GM23338 (cell line): ENCODE results near the gene OPRD1. TPM values are rescaled to one million over a fixed set of nuclear protein-coding genes. Genes with fewer than 3 reads are reported as not detected.
"Not testable (repeated sequence)": the region's sequence is repeated elsewhere in the genome, so short reads cannot be mapped to it uniquely, and the experiment has no call there.

Source experiments
- ATAC-seq: fragments of 200-7000 bp; cut with Tn5 transposase; 3 replicates; pipeline ENCODE4 v1.9.1; 2020
- DNase-seq: peaks from one replicate; pipeline ENCODE4 v3.0.0-alpha.2; 2015; ENCODE audit warnings: low spot score
- H2AFZ ChIP-seq: fragments of 200-600 bp; sonication (generic); 2 replicates; pipeline ENCODE4 v1.8.0; 2016; ENCODE audit warnings: antibody characterized with exemption, mild to moderate bottlenecking, moderate library complexity
- H3F3A ChIP-seq: fragments of 200-600 bp; sonication (generic); replicated peaks from 2 replicates; pipeline ENCODE4 v1.8.0; 2017; ENCODE audit warnings: antibody characterized with exemption, mixed run types, low read depth
- H3K27ac ChIP-seq: fragments of 200-600 bp; sonication (generic); 2 replicates; pipeline ENCODE4 v1.6.1; 2016; ENCODE audit warnings: low read depth
- H3K27me3 ChIP-seq: fragments of 200-600 bp; sonication (generic); 2 replicates; pipeline ENCODE4 v1.8.0; 2016; ENCODE audit warnings: mild to moderate bottlenecking, mixed run types, moderate library complexity; ENCODE audit not compliant: insufficient read depth
- H3K36me3 ChIP-seq: fragments of 200-600 bp; sonication (generic); 2 replicates; pipeline ENCODE4 v1.8.0; 2016; ENCODE audit warnings: mild to moderate bottlenecking; ENCODE audit not compliant: insufficient read depth
- H3K4me1 ChIP-seq: fragments of 200-600 bp; sonication (generic); 2 replicates; pipeline ENCODE4 v1.8.0; 2016; ENCODE audit warnings: mild to moderate bottlenecking, moderate library complexity; ENCODE audit not compliant: insufficient read depth
- H3K4me2 ChIP-seq: fragments of 200-600 bp; sonication (generic); 2 replicates; pipeline ENCODE4 v1.7.1; 2017; ENCODE audit warnings: mixed run types
- H3K4me3 ChIP-seq: fragments of 200-600 bp; sonication (generic); 2 replicates; pipeline ENCODE4 v1.6.1; 2016; ENCODE audit warnings: mixed run types
- H3K79me2 ChIP-seq: fragments of 200-600 bp; sonication (generic); replicated peaks from 2 replicates; pipeline ENCODE4 v1.8.0; 2017; ENCODE audit warnings: mild to moderate bottlenecking; ENCODE audit not compliant: insufficient read depth
- H3K9me2 ChIP-seq: fragments of 200-600 bp; sonication (generic); 2 replicates; pipeline ENCODE4 v1.8.0; 2017; ENCODE audit not compliant: insufficient read depth
- H4K20me1 ChIP-seq: fragments of 200-600 bp; sonication (generic); replicated peaks from 2 replicates; pipeline ENCODE4 v1.8.0; 2017; ENCODE audit warnings: mild to moderate bottlenecking; ENCODE audit not compliant: insufficient read depth
- H3K27ac Mint-ChIP-seq: 2 replicates; pipeline ENCODE4 v1.8.0; 2020; ENCODE audit warnings: inconsistent platforms, mild to moderate bottlenecking, moderate library complexity, mixed read lengths
- H3K27me3 Mint-ChIP-seq: 3 replicates; pipeline ENCODE4 v1.8.0; 2022; ENCODE audit warnings: low read depth, mild to moderate bottlenecking, moderate library complexity, mixed read lengths, inconsistent platforms; ENCODE audit not compliant: insufficient read depth, poor library complexity
- H3K36me3 Mint-ChIP-seq: 3 replicates; pipeline ENCODE4 v1.8.0; 2021; ENCODE audit warnings: low read depth, mild to moderate bottlenecking, inconsistent platforms, moderate library complexity, mixed read lengths
- H3K4me1 Mint-ChIP-seq: 3 replicates; pipeline ENCODE4 v1.8.0; 2020; ENCODE audit warnings: mild to moderate bottlenecking, inconsistent platforms, mixed read lengths
- H3K4me3 Mint-ChIP-seq: 3 replicates; pipeline ENCODE4 v1.8.0; 2021; ENCODE audit warnings: moderate library complexity, mild to moderate bottlenecking, inconsistent platforms, mixed read lengths
- H3K9me3 Mint-ChIP-seq: 3 replicates; pipeline ENCODE4 v1.8.0; 2020; ENCODE audit warnings: moderate library complexity, mild to moderate bottlenecking, inconsistent platforms, mixed read lengths
- CREB1 ChIP-seq: fragments of 250-450 bp; sonication (Bioruptor Pico); IDR thresholded peaks from 2 replicates; pipeline ENCODE4 v1.5.0; 2020; ENCODE audit warnings: low read depth, mild to moderate bottlenecking, moderate library complexity
- ETS1 ChIP-seq: IDR thresholded peaks from 2 replicates; pipeline ENCODE4 v1.6.1; 2016; ENCODE audit warnings: antibody characterized with exemption
- EZH2 ChIP-seq: fragments of 200-600 bp; sonication (generic); IDR thresholded peaks from one replicate; pipeline ENCODE4 v1.8.0; 2017; ENCODE audit warnings: antibody characterized with exemption, mild to moderate bottlenecking, low read depth; ENCODE audit not compliant: unreplicated experiment
- NANOG ChIP-seq: IDR thresholded peaks from 2 replicates; pipeline ENCODE4 v1.6.1; 2016; ENCODE audit warnings: antibody characterized with exemption, borderline replicate concordance
- REST ChIP-seq: IDR thresholded peaks from one replicate; pipeline ENCODE4 v1.6.1; 2018; ENCODE audit warnings: antibody characterized with exemption; ENCODE audit not compliant: unreplicated experiment
- STAT1 ChIP-seq: IDR thresholded peaks from one replicate; pipeline ENCODE4 v1.6.1; 2016; ENCODE audit warnings: antibody characterized with exemption; ENCODE audit not compliant: unreplicated experiment
- ZNF114 ChIP-seq: fragments of 250-450 bp; sonication (Bioruptor Pico); IDR thresholded peaks from 2 replicates; pipeline ENCODE4 v1.5.0; 2020; ENCODE audit warnings: mild to moderate bottlenecking, moderate library complexity
- ZNF331 ChIP-seq: fragments of 250-450 bp; sonication (Bioruptor Pico); IDR thresholded peaks from 2 replicates; pipeline ENCODE4 v1.5.0; 2020; ENCODE audit warnings: low read depth, mild to moderate bottlenecking, moderate library complexity
- ZNF462 ChIP-seq: fragments of 250-450 bp; sonication (Bioruptor Pico); IDR thresholded peaks from 2 replicates; pipeline ENCODE4 v1.5.0; 2020; ENCODE audit warnings: mild to moderate bottlenecking, moderate library complexity
- polyA plus RNA-seq: library from polyadenylated mRNA; unstranded; fragments of >200 nt; fragmentation: Nextera tagmentation; extraction: Ambion mirVana; gene quantifications from 2 replicates; pipeline ENCODE4 v1.2.1, GENCODE V29; 2016
- total RNA-seq: library from RNA; depleted of rRNA; stranded (reverse); fragments of >200 nt; shearing (Covaris generic); gene quantifications from 2 replicates; pipeline ENCODE4 v1.2.3, GENCODE V29; 2014

The OPRD1 gene
- total and polyA plus RNA-seq, 2 experiments from 2014 or later: 0.55 to 2.3 TPM

GRCh38 chr1:28770601-28771165, 41.3 kb upstream of the OPRD1 start:
- peaks cover 55% of the 10 kb centered on the region for H3F3A ChIP-seq
- no peak overlapping the region for H3K4me3 ChIP-seq
- no peaks in the 10 kb centered on the region; the same call in 1 of the 2 replicates for H3K4me1 ChIP-seq
- no peaks in the 10 kb centered on the region for H3K9me2 ChIP-seq
- peaks cover 49% of the 10 kb centered on the region for H4K20me1 ChIP-seq
- Mint-ChIP-seq H3K4me1 (peaks cover 5% of the 10 kb centered on the region), H3K9me3 (no peaks in the 10 kb centered on the region), H3K36me3 (peaks cover 46% of the 10 kb centered on the region; the same call in 2 of the 3 replicates), H3K4me3 (no peak overlapping the region), H3K27ac (no peak overlapping the region), H3K27me3 (peaks cover 2% of the 10 kb centered on the region)
- peaks cover 44% of the 10 kb centered on the region for H3K79me2 ChIP-seq
- H3K27ac ChIP-seq: no peak overlapping the region; the same call in 1 of the 2 replicates
- no peak overlapping the region for H2AFZ ChIP-seq
- no peaks in the 10 kb centered on the region for H3K27me3 ChIP-seq
- TF ChIP-seq ETS1 (no peak), STAT1 (no peak), ZNF114 (CRISPR knock-in tag) (no peak), REST (no peak), EZH2 (no peak), ZNF331 (no peak), ZNF462 (CRISPR knock-in tag) (no peak), NANOG (no peak), CREB1 (CRISPR knock-in tag) (no peak)
- peaks cover 26% of the 10 kb centered on the region for H3K36me3 ChIP-seq
- DNase-seq: no peak
- H3K4me2 ChIP-seq: no peak overlapping the region
- no peak for ATAC-seq

- ATAC-seq, H3K4me3 Mint-ChIP-seq: not testable (repeated sequence)
- H3K36me3 Mint-ChIP-seq: peaks cover 34% of the 10 kb centered on the region; the same call in 2 of the 3 replicates
These were observed 40.0 kb upstream of the OPRD1 start for GRCh38 chr1:28771921-28772320.

More at GRCh38 chr1:28771921-28772320, 40.0 kb upstream of the OPRD1 start:
- not testable (repeated sequence) for H3K27ac Mint-ChIP-seq, DNase-seq, H3K4me1 ChIP-seq, H3K9me3 Mint-ChIP-seq, H3K27ac ChIP-seq, H2AFZ ChIP-seq, H3K4me1 Mint-ChIP-seq, H3K27me3 Mint-ChIP-seq, H3K4me2 ChIP-seq, H3K27me3 ChIP-seq, H3K9me2 ChIP-seq, H3K4me3 ChIP-seq
- H3F3A ChIP-seq: peaks cover 59% of the 10 kb centered on the region
- peaks cover 20% of the 10 kb centered on the region for H3K36me3 ChIP-seq
- peaks cover 38% of the 10 kb centered on the region for H4K20me1 ChIP-seq
- peaks cover 32% of the 10 kb centered on the region for H3K79me2 ChIP-seq
